B cell (primary cell): ENCODE results near the gene PNPT1.

ENCODE experiments used
- EZH2 ChIP-seq: IDR thresholded peaks from 2 replicates; pipeline ENCODE4 v1.6.1; 2012; ENCODE audit warnings: borderline replicate concordance, low read depth, mild to moderate bottlenecking, moderate library complexity, low read length; ENCODE audit not compliant: insufficient read depth, poor library complexity, severe bottlenecking
- TF ChIP-seq, protein P1 (sequence below): fragments of 200-600 bp; IDR thresholded peaks from one replicate; pipeline ENCODE4 v1.8.0; 2022; ENCODE audit warnings: antibody characterized with exemption, mild to moderate bottlenecking

DNA sequence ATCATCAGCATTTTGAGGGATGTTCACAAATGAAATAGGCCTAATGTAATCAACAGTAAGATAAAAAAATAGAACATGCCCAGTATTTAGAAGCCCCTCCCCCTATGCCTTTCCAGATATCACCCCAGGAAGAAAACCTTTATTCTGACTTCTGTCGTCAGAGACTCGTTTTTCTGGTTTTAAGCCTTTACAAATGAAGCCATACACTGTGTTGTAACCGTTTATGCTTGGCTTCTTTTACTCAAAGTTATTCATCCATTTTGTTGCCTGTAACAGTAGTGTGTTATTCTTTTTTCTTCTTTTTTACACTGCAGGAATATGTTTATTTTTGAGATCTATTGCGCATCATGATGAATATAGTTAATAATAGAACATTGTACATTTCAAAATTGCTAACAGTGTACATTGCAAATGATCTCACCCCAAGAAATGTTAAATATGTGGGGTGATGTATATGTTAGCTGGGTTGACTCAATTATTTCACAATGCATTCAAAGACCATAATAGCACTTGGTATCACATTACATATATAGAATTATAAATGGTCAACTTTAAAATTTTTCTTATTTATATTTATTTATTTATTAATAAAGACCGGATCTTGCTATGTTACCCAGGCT is 28.1 kb upstream of the PNPT1 start:
- TF ChIP-seq, protein P1, sequence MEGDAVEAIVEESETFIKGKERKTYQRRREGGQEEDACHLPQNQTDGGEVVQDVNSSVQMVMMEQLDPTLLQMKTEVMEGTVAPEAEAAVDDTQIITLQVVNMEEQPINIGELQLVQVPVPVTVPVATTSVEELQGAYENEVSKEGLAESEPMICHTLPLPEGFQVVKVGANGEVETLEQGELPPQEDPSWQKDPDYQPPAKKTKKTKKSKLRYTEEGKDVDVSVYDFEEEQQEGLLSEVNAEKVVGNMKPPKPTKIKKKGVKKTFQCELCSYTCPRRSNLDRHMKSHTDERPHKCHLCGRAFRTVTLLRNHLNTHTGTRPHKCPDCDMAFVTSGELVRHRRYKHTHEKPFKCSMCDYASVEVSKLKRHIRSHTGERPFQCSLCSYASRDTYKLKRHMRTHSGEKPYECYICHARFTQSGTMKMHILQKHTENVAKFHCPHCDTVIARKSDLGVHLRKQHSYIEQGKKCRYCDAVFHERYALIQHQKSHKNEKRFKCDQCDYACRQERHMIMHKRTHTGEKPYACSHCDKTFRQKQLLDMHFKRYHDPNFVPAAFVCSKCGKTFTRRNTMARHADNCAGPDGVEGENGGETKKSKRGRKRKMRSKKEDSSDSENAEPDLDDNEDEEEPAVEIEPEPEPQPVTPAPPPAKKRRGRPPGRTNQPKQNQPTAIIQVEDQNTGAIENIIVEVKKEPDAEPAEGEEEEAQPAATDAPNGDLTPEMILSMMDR = no peak
- TF ChIP-seq EZH2 = no peak
